GM18507 (cell line): Measurements from ENCODE around the gene CREB5.
A peak's percentile ranks its signal among the peaks of the same experiment; 100 is the strongest.

Experiments used
- DNase-seq: peaks from one replicate; pipeline ENCODE4 v3.0.0; 2011; ENCODE audit warnings: low read depth; ENCODE audit not compliant: insufficient read length; ENCODE audit errors: extremely low spot score
- FAIRE-seq: peaks from 2 replicates; lab custom pipeline; 2011; peaks lifted over from hg19 to GRCh38; lab: Jason Lieb, UNC

The CREB5 gene

GRCh38 chr7:28470344-28470743 is 58.0 kb downstream of the CREB5 start:
- no peak for DNase-seq
- no peak for FAIRE-seq

- DNase-seq (no peak), FAIRE-seq (no peak)
Measured at GRCh38 chr7:28472332-28472731, 60.0 kb downstream of the CREB5 start.

DNA sequence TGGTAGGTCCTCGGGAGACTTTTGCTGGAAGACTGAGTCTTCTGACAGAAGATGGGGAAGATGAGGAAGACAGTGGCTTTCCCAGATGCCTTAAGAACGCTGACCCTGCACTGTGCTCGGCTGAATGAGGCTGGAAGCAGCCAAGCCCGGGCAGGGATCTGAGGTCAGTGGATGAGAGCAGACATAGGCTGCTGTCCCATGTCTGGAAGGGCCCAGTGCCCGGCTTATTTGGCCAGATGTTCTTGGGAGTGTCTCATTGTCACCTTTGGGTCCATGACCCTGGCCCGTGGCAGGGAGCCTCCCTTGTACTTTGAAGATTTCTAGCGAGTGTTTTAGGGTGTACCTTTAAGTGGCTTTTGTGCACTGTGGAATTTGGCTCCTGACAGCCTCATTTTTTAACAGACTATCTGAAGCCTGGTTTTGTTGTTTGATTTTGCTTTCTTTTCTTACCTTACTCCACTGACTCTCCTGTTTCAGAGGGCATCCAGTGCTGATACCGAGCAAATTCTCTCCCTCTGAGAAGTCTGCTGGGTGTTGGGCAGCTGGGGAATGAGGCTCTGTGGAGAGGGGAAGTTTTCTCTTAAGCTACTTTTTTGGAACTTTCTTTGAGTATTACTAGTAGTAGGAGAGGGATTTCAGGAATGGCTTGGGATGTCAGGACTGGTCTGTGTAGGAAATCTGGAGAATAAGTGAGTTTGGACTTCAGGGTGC is 61.4 kb downstream of the CREB5 start:
- FAIRE-seq (no peak), DNase-seq (no peak)

DNA sequence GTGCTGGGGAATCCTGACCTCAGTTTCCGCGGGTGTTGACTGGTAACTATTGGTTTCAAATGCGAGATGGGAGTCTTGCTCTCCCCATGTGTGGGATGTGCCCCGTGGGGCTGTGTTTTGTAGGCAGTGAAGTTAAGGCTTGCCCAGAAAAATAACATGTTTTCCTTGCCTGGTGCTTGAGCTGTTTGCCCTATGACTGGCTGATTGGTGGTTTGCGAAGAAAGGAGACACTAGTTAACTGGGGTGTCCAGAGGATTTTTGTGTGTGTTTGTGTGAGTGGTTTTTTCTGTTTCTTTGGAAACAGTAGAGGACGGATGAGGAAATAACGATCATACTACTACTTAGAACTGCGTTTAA is 61.9 kb downstream of the CREB5 start:
- no peak for DNase-seq
- FAIRE-seq = no peak

DNA sequence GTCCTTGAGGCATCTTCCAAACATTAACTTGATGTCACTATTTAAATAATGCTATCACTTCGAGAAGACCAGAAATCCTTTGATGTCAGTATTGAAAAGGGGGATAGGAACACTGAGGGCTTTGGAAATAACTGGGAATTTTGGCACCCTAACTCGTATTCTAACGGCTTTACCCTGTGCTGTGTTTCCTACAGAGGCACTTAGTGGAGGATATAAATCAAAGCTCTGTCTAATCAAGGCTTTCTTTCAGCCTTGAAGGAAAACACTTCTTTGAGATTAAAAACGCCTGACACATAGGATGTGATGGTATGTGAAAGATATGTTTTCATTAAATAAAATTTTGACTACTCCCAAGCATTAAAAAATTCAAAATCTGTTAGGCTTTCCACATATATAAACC is 62.3 kb downstream of the CREB5 start:
- no peak for FAIRE-seq
- no peak for DNase-seq

GRCh38 chr7:28477041-28477442 is 64.7 kb downstream of the CREB5 start:
- no peak for FAIRE-seq
- DNase-seq = no peak

GRCh38 chr7:28478656-28479055 is 66.3 kb downstream of the CREB5 start:
- no peak for DNase-seq
- peak; percentile 50 for FAIRE-seq

DNA sequence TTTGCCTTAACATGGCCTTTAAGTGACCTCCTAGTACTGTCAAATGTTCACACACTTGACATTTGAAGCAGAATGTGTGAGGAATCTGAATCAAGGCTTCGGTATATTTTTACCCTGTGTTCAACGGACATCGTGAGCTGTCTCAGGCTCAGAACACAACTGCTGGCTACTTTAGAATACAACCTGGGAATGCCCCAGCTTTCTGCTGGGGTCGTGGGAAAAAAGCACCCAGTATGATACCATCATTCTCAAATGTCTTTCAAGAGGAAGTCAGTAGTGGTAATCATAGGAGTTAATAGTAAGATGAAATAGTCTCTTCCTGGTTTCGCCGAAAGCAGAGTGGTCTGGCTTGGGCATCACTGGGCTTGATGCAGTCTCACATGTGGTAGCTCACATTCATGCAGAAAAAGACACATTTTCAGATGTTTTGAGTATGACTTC is 67.2 kb downstream of the CREB5 start:
- peak; percentile 20 for DNase-seq
- FAIRE-seq = peak; percentile 95

GRCh38 chr7:28480595-28480994 is 68.3 kb downstream of the CREB5 start:
- FAIRE-seq (no peak), DNase-seq (no peak)

- FAIRE-seq = peak; percentile 96
- peak; percentile 9 for DNase-seq
Measured at GRCh38 chr7:28481091-28481926, 69.0 kb downstream of the CREB5 start.

- DNase-seq = no peak
- FAIRE-seq = no peak
Measured at GRCh38 chr7:28483112-28483511, 70.8 kb downstream of the CREB5 start.

GRCh38 chr7:28483908-28484605 is 71.7 kb downstream of the CREB5 start:
- DNase-seq (no peak), FAIRE-seq (no peak)

GRCh38 chr7:28484606-28484935 is 72.3 kb downstream of the CREB5 start:
- DNase-seq (no peak), FAIRE-seq (no peak)

GRCh38 chr7:28487487-28487886 is 75.2 kb downstream of the CREB5 start:
- no peak for FAIRE-seq
- no peak for DNase-seq

- DNase-seq (no peak), FAIRE-seq (no peak)
Measured at GRCh38 chr7:28488061-28488791, 75.9 kb downstream of the CREB5 start.

GRCh38 chr7:28490831-28491230 is 78.5 kb downstream of the CREB5 start:
- no peak for FAIRE-seq
- DNase-seq = no peak

DNA sequence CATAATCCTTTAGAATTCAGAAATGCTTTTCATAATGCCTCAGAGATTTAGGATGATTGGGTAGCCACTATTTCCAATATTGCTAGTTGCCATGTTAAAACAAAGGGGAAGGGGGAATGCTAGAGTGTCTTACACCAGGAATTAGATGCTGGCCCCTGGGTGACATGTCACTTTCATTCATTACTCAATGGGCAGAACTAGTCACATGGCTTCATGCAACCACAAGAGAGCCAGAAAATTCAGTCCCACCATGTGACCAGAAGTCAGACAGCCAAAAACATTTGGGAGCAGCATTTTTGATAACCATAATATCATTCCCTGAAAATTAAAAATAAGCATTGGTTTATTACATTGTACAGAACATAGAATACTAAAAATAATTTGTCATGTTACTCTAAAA is 81.2 kb downstream of the CREB5 start:
- DNase-seq (no peak), FAIRE-seq (no peak)

- no peak for DNase-seq
- FAIRE-seq = no peak
Measured at GRCh38 chr7:28497009-28497408, 84.7 kb downstream of the CREB5 start.

GRCh38 chr7:28498636-28499035 is 86.3 kb downstream of the CREB5 start:
- no peak for FAIRE-seq

DNA sequence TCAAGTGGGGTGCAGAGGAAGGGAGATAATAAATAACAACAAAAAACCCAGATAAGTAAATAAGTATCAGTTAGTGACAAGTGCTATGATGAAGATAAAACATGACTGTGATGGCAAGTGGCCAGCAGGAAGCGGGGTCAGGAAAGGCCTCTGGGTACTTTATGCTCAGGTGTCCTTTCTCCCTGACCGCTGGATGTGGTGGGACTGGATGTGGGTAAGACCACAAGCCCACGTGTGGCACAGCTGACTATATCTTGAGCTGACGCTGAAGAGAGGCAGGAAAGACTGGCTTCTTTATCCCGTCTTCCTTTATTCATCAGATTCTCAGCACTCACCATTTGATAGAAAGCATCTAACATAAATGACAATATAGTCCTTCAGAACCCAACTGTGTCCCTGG is 87.8 kb downstream of the CREB5 start:
- DNase-seq (no peak), FAIRE-seq (peak; percentile 5)

More at GRCh38 chr7:28498636-28499035, 86.3 kb downstream of the CREB5 start:
- DNase-seq = no peak
